Measurements from ENCODE around the gene GUCA1A. TPM values are rescaled to one million over a fixed set of nuclear protein-coding genes. Genes with fewer than 3 reads are reported as not detected.
"Not testable (repeated sequence)": the region's sequence is repeated elsewhere in the genome, so short reads cannot be mapped to it uniquely, and the experiment has no call there.

GUCA1A gene
- total RNA-seq, 4 donors from 2014 or later = not detected

GRCh38 chr6:42184475-42184874 is 11.3 kb downstream of the GUCA1A start:
- no peaks in the 10 kb centered on the region for H3K4me1 ChIP-seq
- intact Hi-C loops (cut with DNase I) = no loop called here
- DNase-seq (ENCODE audit: extremely low spot score) = no peak
- TF ChIP-seq POLR2A (IDR thresholded peaks at IDR 0.05; ENCODE audit: low read depth) (no peak), POLR2AphosphoS5 (IDR thresholded peaks at IDR 0.05) (no peak), EP300 (IDR thresholded peaks at IDR 0.05) (no peak)
- TF ChIP-seq, protein P1, sequence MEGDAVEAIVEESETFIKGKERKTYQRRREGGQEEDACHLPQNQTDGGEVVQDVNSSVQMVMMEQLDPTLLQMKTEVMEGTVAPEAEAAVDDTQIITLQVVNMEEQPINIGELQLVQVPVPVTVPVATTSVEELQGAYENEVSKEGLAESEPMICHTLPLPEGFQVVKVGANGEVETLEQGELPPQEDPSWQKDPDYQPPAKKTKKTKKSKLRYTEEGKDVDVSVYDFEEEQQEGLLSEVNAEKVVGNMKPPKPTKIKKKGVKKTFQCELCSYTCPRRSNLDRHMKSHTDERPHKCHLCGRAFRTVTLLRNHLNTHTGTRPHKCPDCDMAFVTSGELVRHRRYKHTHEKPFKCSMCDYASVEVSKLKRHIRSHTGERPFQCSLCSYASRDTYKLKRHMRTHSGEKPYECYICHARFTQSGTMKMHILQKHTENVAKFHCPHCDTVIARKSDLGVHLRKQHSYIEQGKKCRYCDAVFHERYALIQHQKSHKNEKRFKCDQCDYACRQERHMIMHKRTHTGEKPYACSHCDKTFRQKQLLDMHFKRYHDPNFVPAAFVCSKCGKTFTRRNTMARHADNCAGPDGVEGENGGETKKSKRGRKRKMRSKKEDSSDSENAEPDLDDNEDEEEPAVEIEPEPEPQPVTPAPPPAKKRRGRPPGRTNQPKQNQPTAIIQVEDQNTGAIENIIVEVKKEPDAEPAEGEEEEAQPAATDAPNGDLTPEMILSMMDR (IDR thresholded peaks at IDR 0.05) = no peak
- 92% methylated on average over 4 of the region's 4 CpGs for WGBS
- no peaks in the 10 kb centered on the region for H3K9me3 ChIP-seq
- no peak overlapping the region for H3K4me3 ChIP-seq
- H3K27me3 ChIP-seq = peaks cover 0 to 2% (median 0%) of the 10 kb centered on the region in 4 donors
- H3K27ac ChIP-seq (replicated peaks in 1 of 4) = no peak overlapping the region
- H3K36me3 ChIP-seq = no peaks in the 10 kb centered on the region

DNA sequence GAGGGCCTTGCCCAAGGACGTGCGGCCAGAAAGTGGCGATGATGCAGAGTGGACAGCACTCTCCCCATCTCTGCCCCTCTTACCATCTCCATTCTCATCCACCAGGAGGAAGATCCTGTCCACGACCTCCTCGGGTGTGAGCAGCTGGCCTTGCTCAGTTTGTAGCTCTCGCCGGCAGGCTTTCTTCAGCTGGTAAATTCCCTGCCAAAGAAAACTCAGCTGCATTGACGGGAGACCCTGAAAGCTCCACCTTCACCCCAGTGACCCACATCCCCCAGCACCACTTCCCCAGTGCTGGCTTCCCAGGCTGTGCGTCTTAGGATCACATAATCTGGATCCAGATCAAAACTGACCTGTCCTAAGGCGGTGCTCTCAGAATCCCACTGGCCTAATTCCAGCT is 12.4 kb downstream of the GUCA1A start:
- Histone ChIP-seq H3K27me3 (no peaks in the 10 kb centered on the region), H3K4me1 (no peaks in the 10 kb centered on the region), H3K36me3 (no peaks in the 10 kb centered on the region), H3K9me3 (no peaks in the 10 kb centered on the region), H3K4me3 (no peak overlapping the region), H3K27ac (replicated peaks in 1 of 4) (no peak overlapping the region)
- WGBS = 62% methylated on average over 10 of the region's 10 CpGs
- TF ChIP-seq POLR2AphosphoS5 (IDR thresholded peaks at IDR 0.05) (no peak), POLR2A (IDR thresholded peaks at IDR 0.05; ENCODE audit: low read depth) (no peak)
- no peak for DNase-seq (ENCODE audit: extremely low spot score)
- intact Hi-C loops (cut with DNase I) = no loop called here

- Histone ChIP-seq H3K4me1 (no peaks in the 10 kb centered on the region), H3K36me3 (no peaks in the 10 kb centered on the region), H3K4me3 (no peak overlapping the region), H3K27me3 (no peaks in the 10 kb centered on the region), H3K9me3 (no peaks in the 10 kb centered on the region), H3K27ac (replicated peaks in 1 of 4) (no peak overlapping the region)
- DNase-seq (ENCODE audit: extremely low spot score) = no peak
- WGBS = 87% methylated on average over 6 of the region's 6 CpGs
- intact Hi-C loops (cut with DNase I) = no loop called here
- TF ChIP-seq POLR2AphosphoS5 (IDR thresholded peaks at IDR 0.05) (no peak), POLR2A (IDR thresholded peaks at IDR 0.05; ENCODE audit: low read depth) (no peak), EP300 (IDR thresholded peaks at IDR 0.05) (no peak)
- TF ChIP-seq, protein P1 (IDR thresholded peaks at IDR 0.05) = no peak
These were observed 15.2 kb downstream of the GUCA1A start for GRCh38 chr6:42188406-42188805.

- H3K4me1 ChIP-seq = no peaks in the 10 kb centered on the region
- no peak for DNase-seq (ENCODE audit: extremely low spot score)
- H3K36me3 ChIP-seq = no peaks in the 10 kb centered on the region
- H3K27ac ChIP-seq (replicated peaks in 1 of 4) = no peak overlapping the region
- WGBS = 71% methylated on average over 5 of the region's 5 CpGs
- no peaks in the 10 kb centered on the region for H3K9me3 ChIP-seq
- H3K4me3 ChIP-seq = no peak overlapping the region
- TF ChIP-seq, protein P1 (IDR thresholded peaks at IDR 0.05) = no peak
- TF ChIP-seq EP300 (IDR thresholded peaks at IDR 0.05) (no peak), POLR2A (IDR thresholded peaks at IDR 0.05; ENCODE audit: low read depth) (no peak), POLR2AphosphoS5 (IDR thresholded peaks at IDR 0.05) (no peak)
- no peaks in the 10 kb centered on the region for H3K27me3 ChIP-seq
- intact Hi-C loops (cut with DNase I) = no loop called here
These were observed 17.5 kb downstream of the GUCA1A start for GRCh38 chr6:42190554-42191183.

GRCh38 chr6:42192385-42192784 is 19.2 kb downstream of the GUCA1A start:
- H3K27ac ChIP-seq (replicated peaks in 1 of 4); H3K36me3 ChIP-seq; H3K4me1 ChIP-seq; H3K27me3 ChIP-seq; DNase-seq (ENCODE audit: extremely low spot score); H3K4me3 ChIP-seq; intact Hi-C loops (cut with DNase I); H3K9me3 ChIP-seq: not testable (repeated sequence)
- 98% methylated on average over 5 of the region's 5 CpGs for WGBS

GRCh38 chr6:42193491-42193894 is 20.3 kb downstream of the GUCA1A start:
- H3K27ac ChIP-seq (replicated peaks in 1 of 4) = no peak overlapping the region
- WGBS = 76% methylated on average over 8 of the region's 8 CpGs
- no peaks in the 10 kb centered on the region for H3K36me3 ChIP-seq
- no peak for DNase-seq (ENCODE audit: extremely low spot score)
- no peaks in the 10 kb centered on the region for H3K27me3 ChIP-seq
- H3K4me3 ChIP-seq = no peak overlapping the region
- TF ChIP-seq, protein P1 (IDR thresholded peaks at IDR 0.05) = no peak
- no peak for TF ChIP-seq EP300 (IDR thresholded peaks at IDR 0.05)
- TF ChIP-seq POLR2AphosphoS5 (IDR thresholded peaks at IDR 0.05) = no peak
- no peak for TF ChIP-seq POLR2A (IDR thresholded peaks at IDR 0.05; ENCODE audit: low read depth)
- no peaks in the 10 kb centered on the region for H3K9me3 ChIP-seq
- H3K4me1 ChIP-seq = no peaks in the 10 kb centered on the region
- intact Hi-C loops (cut with DNase I) = no loop called here
